Neural cell (in vitro differentiated cells): Measurements from ENCODE around the gene CPN1. TPM values are rescaled to one million over a fixed set of nuclear protein-coding genes. Genes with fewer than 3 reads are reported as not detected.

Experiments
- H2AFZ ChIP-seq: fragments of 200-600, 300-800 bp; sonication (generic), shearing (Covaris generic); 2 replicates; pipeline ENCODE4 v1.6.0; 2014; ENCODE audit warnings: low read depth, mild to moderate bottlenecking, antibody characterized with exemption, low read length, moderate library complexity
- H3F3A ChIP-seq: fragments of 200-600 bp; shearing (Covaris generic); 2 replicates; pipeline ENCODE4 v1.6.1; 2016; ENCODE audit warnings: mild to moderate bottlenecking, moderate library complexity, mixed read lengths, antibody characterized with exemption, low read length; ENCODE audit not compliant: insufficient read depth, poor library complexity, severe bottlenecking
- H3K27ac ChIP-seq: fragments of 200-600, 300-800 bp; sonication (generic), shearing (Covaris generic); 2 replicates; pipeline ENCODE4 v1.5.1; 2014; ENCODE audit warnings: mild to moderate bottlenecking, low read length, moderate library complexity
- H3K27me3 ChIP-seq: fragments of 300-800, 200-600 bp; sonication (generic), shearing (Covaris generic); 2 replicates; pipeline ENCODE4 v1.6.0; 2014; ENCODE audit warnings: mild to moderate bottlenecking, low read depth, low read length, moderate library complexity; ENCODE audit not compliant: insufficient read depth
- H3K36me3 ChIP-seq: fragments of 300-800, 200-600 bp; sonication (generic), shearing (Covaris generic); 2 replicates; pipeline ENCODE4 v1.5.1; 2014; ENCODE audit warnings: mild to moderate bottlenecking, antibody characterized with exemption, low read length, moderate library complexity; ENCODE audit not compliant: insufficient read depth
- H3K4me2 ChIP-seq: fragments of 300-800, 200-600 bp; sonication (generic), shearing (Covaris generic); 2 replicates; pipeline ENCODE4 v1.6.0; 2014; ENCODE audit warnings: mild to moderate bottlenecking, low read length
- H3K4me3 ChIP-seq: fragments of 300-800, 200-600 bp; sonication (generic), shearing (Covaris generic); 2 replicates; pipeline ENCODE4 v1.5.1; 2014; ENCODE audit warnings: mild to moderate bottlenecking, low read length, moderate library complexity
- H3K79me2 ChIP-seq: fragments of 200-600 bp; shearing (Covaris generic); replicated peaks from 2 replicates; pipeline ENCODE4 v1.6.0; 2014; ENCODE audit warnings: mild to moderate bottlenecking, low read length, moderate library complexity; ENCODE audit not compliant: insufficient read depth
- H3K9ac ChIP-seq: fragments of 300-800, 200-600 bp; sonication (generic), shearing (Covaris generic); 2 replicates; pipeline ENCODE4 v1.6.1; 2016; ENCODE audit warnings: mild to moderate bottlenecking, low read length, mixed read lengths
- H3K9me2 ChIP-seq: fragments of 200-600 bp; shearing (Covaris generic); 2 replicates; pipeline ENCODE4 v1.6.1; 2016; ENCODE audit warnings: mild to moderate bottlenecking, low read length, mixed read lengths; ENCODE audit not compliant: insufficient read depth
- H3K9me3 ChIP-seq: fragments of 200-600, 300-800 bp; sonication (generic), shearing (Covaris generic); 2 replicates; pipeline ENCODE4 v1.6.1; 2016; ENCODE audit warnings: mild to moderate bottlenecking, mixed run types, low read length, moderate library complexity, mixed read lengths
- H4K20me1 ChIP-seq: fragments of 200-600 bp; shearing (Covaris generic); 2 replicates; pipeline ENCODE4 v1.6.1; 2016; ENCODE audit warnings: mild to moderate bottlenecking, mixed run types; ENCODE audit not compliant: insufficient read depth
- EP300 ChIP-seq: fragments of 450-650 bp; conservative IDR thresholded peaks from 2 replicates; pipeline ENCODE4 v1.6.1; 2014; ENCODE audit warnings: antibody characterized with exemption, mild to moderate bottlenecking, moderate library complexity; ENCODE audit not compliant: poor library complexity, severe bottlenecking
- EZH2 ChIP-seq: fragments of 200-600, 300-800 bp; shearing (Covaris generic), sonication (generic); IDR thresholded peaks from 2 replicates; pipeline ENCODE4 v1.6.1; 2014; ENCODE audit warnings: antibody characterized with exemption, low read length, borderline replicate concordance, mild to moderate bottlenecking; ENCODE audit not compliant: insufficient read depth, poor library complexity, severe bottlenecking
- MXI1 ChIP-seq: fragments of 450-650 bp; conservative IDR thresholded peaks from 2 replicates; pipeline ENCODE4 v1.6.1; 2014; ENCODE audit warnings: antibody characterized with exemption, mild to moderate bottlenecking; ENCODE audit not compliant: poor library complexity, severe bottlenecking
- POLR2AphosphoS5 ChIP-seq: IDR thresholded peaks from 2 replicates; pipeline ENCODE4 v1.6.1; 2012
- RAD21 ChIP-seq: fragments of 450-650 bp; conservative IDR thresholded peaks from 2 replicates; pipeline ENCODE4 v1.6.1; 2014; ENCODE audit warnings: antibody characterized with exemption, mild to moderate bottlenecking, moderate library complexity
- SMC3 ChIP-seq: fragments of 450-650 bp; conservative IDR thresholded peaks from 2 replicates; pipeline ENCODE4 v1.6.1; 2014; ENCODE audit warnings: antibody characterized with exemption, mild to moderate bottlenecking, moderate library complexity; ENCODE audit not compliant: poor library complexity
- TAF1 ChIP-seq: IDR thresholded peaks from 2 replicates; pipeline ENCODE4 v1.6.1; 2012; ENCODE audit warnings: low read depth
- polyA plus RNA-seq: library from polyadenylated mRNA; depleted of rRNA; stranded (reverse); fragments of >200 nt; gene quantifications from 2 replicates; pipeline ENCODE4 v1.2.3, GENCODE V29; 2014
- TF ChIP-seq, protein P1 (sequence below): fragments of 450-650 bp; IDR thresholded peaks from 2 replicates; pipeline ENCODE4 v1.5.1; 2014; ENCODE audit warnings: antibody characterized with exemption, mild to moderate bottlenecking, moderate library complexity; ENCODE audit not compliant: poor library complexity, severe bottlenecking
- TF ChIP-seq, protein P2 (sequence below): IDR thresholded peaks from 2 replicates; pipeline ENCODE4 v1.6.1; 2012; ENCODE audit warnings: borderline replicate concordance

CPN1 gene
- polyA plus RNA-seq, 1 donor from 2014 or later = not detected

DNA sequence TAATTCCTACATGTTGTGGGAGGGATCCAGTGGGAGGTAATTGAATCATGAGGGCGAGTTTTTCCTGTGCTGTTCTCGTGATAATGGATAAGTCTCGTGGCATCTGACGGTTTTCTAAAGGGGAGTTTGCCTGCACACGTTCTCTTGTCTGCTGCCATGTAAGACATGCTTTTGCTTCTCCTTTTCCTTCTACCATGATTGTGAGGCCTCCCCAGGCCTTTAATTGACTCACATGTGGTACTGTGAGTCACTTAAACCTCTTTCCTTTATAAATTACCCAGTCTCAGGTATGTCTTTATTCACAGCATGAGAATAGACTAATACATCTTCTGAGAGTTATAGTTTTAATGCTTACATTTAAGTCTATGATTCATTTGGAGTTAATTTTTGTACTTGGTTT is 22.6 kb upstream of the CPN1 start:
- H3K27ac ChIP-seq = no peak overlapping the region
- no peaks in the 10 kb centered on the region for H3K36me3 ChIP-seq
- H3K4me3 ChIP-seq = no peak overlapping the region
- H3F3A ChIP-seq = no peaks in the 10 kb centered on the region
- H4K20me1 ChIP-seq = no peaks in the 10 kb centered on the region
- no peak overlapping the region for H3K4me2 ChIP-seq
- H3K9ac ChIP-seq = no peak overlapping the region
- no peaks in the 10 kb centered on the region for H3K9me3 ChIP-seq
- H3K27me3 ChIP-seq = no peaks in the 10 kb centered on the region
- no peak overlapping the region for H2AFZ ChIP-seq
- TF ChIP-seq MXI1 (no peak), EZH2 (no peak), RAD21 (no peak), SMC3 (no peak), TAF1 (no peak), EP300 (no peak), POLR2AphosphoS5 (no peak)
- TF ChIP-seq, protein P1, sequence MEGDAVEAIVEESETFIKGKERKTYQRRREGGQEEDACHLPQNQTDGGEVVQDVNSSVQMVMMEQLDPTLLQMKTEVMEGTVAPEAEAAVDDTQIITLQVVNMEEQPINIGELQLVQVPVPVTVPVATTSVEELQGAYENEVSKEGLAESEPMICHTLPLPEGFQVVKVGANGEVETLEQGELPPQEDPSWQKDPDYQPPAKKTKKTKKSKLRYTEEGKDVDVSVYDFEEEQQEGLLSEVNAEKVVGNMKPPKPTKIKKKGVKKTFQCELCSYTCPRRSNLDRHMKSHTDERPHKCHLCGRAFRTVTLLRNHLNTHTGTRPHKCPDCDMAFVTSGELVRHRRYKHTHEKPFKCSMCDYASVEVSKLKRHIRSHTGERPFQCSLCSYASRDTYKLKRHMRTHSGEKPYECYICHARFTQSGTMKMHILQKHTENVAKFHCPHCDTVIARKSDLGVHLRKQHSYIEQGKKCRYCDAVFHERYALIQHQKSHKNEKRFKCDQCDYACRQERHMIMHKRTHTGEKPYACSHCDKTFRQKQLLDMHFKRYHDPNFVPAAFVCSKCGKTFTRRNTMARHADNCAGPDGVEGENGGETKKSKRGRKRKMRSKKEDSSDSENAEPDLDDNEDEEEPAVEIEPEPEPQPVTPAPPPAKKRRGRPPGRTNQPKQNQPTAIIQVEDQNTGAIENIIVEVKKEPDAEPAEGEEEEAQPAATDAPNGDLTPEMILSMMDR = no peak
- TF ChIP-seq, protein P2, sequence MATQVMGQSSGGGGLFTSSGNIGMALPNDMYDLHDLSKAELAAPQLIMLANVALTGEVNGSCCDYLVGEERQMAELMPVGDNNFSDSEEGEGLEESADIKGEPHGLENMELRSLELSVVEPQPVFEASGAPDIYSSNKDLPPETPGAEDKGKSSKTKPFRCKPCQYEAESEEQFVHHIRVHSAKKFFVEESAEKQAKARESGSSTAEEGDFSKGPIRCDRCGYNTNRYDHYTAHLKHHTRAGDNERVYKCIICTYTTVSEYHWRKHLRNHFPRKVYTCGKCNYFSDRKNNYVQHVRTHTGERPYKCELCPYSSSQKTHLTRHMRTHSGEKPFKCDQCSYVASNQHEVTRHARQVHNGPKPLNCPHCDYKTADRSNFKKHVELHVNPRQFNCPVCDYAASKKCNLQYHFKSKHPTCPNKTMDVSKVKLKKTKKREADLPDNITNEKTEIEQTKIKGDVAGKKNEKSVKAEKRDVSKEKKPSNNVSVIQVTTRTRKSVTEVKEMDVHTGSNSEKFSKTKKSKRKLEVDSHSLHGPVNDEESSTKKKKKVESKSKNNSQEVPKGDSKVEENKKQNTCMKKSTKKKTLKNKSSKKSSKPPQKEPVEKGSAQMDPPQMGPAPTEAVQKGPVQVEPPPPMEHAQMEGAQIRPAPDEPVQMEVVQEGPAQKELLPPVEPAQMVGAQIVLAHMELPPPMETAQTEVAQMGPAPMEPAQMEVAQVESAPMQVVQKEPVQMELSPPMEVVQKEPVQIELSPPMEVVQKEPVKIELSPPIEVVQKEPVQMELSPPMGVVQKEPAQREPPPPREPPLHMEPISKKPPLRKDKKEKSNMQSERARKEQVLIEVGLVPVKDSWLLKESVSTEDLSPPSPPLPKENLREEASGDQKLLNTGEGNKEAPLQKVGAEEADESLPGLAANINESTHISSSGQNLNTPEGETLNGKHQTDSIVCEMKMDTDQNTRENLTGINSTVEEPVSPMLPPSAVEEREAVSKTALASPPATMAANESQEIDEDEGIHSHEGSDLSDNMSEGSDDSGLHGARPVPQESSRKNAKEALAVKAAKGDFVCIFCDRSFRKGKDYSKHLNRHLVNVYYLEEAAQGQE = no peak
- H3K9me2 ChIP-seq = no peaks in the 10 kb centered on the region
- no peaks in the 10 kb centered on the region for H3K79me2 ChIP-seq

DNA sequence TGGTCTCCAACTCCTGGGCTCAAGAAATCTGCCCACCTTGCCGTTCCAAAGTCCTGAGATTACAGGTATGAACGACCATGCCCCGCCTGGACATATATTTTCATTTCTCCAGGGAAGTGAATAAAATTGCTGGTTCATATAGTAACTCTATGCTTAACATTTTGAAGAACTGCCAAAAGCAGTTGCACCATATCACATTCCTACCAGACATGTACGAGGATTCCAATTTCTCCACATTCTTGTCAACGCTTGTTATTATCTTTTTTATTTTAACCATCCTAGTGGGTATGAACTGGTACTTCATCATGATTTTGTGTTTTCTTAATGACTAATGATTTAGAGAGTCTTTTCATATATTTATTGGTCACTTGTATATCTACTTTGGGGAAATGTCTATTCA is 21.9 kb upstream of the CPN1 start:
- TF ChIP-seq, protein P1 = no peak
- TF ChIP-seq EP300 = no peak
- TF ChIP-seq EZH2 = no peak
- TF ChIP-seq, protein P2 = no peak
- TF ChIP-seq SMC3 = no peak
- no peak for TF ChIP-seq TAF1
- TF ChIP-seq RAD21 = no peak
- no peak for TF ChIP-seq POLR2AphosphoS5
- TF ChIP-seq MXI1 = no peak
- no peak overlapping the region for H3K4me3 ChIP-seq
- H3K9me2 ChIP-seq = no peaks in the 10 kb centered on the region
- no peak overlapping the region for H3K9ac ChIP-seq
- no peaks in the 10 kb centered on the region for H3K9me3 ChIP-seq
- no peaks in the 10 kb centered on the region for H3F3A ChIP-seq
- H3K4me2 ChIP-seq = no peak overlapping the region
- H3K27ac ChIP-seq = no peak overlapping the region
- no peaks in the 10 kb centered on the region for H4K20me1 ChIP-seq
- no peaks in the 10 kb centered on the region for H3K36me3 ChIP-seq
- H2AFZ ChIP-seq = no peak overlapping the region
- no peaks in the 10 kb centered on the region for H3K27me3 ChIP-seq
- H3K79me2 ChIP-seq = no peaks in the 10 kb centered on the region
